ENCODE data around the gene TERT. TPM values are rescaled to one million over a fixed set of nuclear protein-coding genes. Genes with fewer than 3 reads are reported as not detected.

TERT gene
- total and polyA plus RNA-seq, 12 donors = not detected

DNA sequence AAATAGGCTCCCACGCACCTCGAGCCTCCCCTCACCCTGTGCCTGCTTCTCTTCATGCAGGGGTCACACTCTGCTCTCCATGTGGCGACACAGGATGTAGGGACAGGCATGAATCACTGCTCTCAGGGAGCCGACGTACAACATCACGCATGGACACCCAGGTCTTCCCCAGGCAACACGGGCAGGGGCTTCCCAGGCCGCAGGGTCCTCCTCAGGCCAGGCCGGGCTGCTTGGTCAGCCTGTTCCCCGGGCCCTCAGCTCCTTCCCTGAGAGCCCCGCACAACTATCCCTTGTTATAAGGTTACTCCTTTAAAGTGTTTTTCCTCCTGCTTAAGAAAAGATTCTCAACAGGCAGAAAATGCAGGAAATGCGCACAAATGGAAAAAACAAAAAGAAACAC lies 68.6 kb downstream of the TERT start:
- no peaks in the 10 kb centered on the region for H3K9me3 ChIP-seq
- DNase-seq = no peak
- 71 to 76% methylated on average over 12 of the region's 12 CpGs for WGBS, 2 donors
- no peak overlapping the region for H3K4me3 ChIP-seq
- intact Hi-C loops (cut with DNase I) = no loop called here
- TF ChIP-seq, protein P1, sequence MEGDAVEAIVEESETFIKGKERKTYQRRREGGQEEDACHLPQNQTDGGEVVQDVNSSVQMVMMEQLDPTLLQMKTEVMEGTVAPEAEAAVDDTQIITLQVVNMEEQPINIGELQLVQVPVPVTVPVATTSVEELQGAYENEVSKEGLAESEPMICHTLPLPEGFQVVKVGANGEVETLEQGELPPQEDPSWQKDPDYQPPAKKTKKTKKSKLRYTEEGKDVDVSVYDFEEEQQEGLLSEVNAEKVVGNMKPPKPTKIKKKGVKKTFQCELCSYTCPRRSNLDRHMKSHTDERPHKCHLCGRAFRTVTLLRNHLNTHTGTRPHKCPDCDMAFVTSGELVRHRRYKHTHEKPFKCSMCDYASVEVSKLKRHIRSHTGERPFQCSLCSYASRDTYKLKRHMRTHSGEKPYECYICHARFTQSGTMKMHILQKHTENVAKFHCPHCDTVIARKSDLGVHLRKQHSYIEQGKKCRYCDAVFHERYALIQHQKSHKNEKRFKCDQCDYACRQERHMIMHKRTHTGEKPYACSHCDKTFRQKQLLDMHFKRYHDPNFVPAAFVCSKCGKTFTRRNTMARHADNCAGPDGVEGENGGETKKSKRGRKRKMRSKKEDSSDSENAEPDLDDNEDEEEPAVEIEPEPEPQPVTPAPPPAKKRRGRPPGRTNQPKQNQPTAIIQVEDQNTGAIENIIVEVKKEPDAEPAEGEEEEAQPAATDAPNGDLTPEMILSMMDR (IDR thresholded peaks at IDR 0.05) = no peak
- no peaks in the 10 kb centered on the region for H3K36me3 ChIP-seq
- peaks cover 0 to 17% (median 3%) of the 10 kb centered on the region in 7 donors for H3K27me3 ChIP-seq
- no peaks in the 10 kb centered on the region for H3K4me1 ChIP-seq
- no peak overlapping the region for H3K27ac ChIP-seq
- no peak for ATAC-seq

DNA sequence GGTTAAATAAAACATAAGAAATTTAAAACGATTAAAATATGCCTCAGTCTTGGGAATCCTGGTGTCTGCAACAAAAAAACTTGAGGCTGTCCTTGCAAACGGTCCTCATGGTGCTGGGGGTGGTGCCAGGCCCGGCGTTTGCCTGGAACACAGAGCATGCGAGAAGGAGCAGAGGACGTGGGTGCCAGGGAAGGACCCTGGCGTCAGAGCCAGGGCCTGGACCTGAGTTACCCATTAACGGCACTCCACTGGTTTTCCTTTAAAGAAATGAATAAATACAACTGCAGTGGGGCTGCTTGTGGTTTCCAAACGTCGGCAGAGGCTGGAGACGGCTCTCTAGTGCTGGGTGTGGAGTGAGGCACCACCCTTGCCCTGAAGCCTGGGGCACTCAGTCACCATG lies 69.8 kb downstream of the TERT start, which contains the start of gene SLC6A18:
TSS of gene SLC6A18 (plus strand) at position 301 of the 400 bp plus-strand sequence. CDS start at position 398, 97 bp downstream.
- DNase-seq (no peak), ATAC-seq (no peak)
- no peak within 1 kb of the TSS for H3K27ac ChIP-seq
- H3K9me3 ChIP-seq = no peaks in the 10 kb centered on the region
- TF ChIP-seq, protein P1 (IDR thresholded peaks at IDR 0.05) = no peak
- peaks cover 0 to 10% (median 0%) of the 10 kb centered on the region in 7 donors for H3K27me3 ChIP-seq
- H3K4me3 ChIP-seq = no peak within 1 kb of the TSS
- no peaks in the 10 kb centered on the region for H3K4me1 ChIP-seq
- intact Hi-C loops (cut with DNase I) = no loop called here
- 73% methylated on average over 11 of the region's 11 CpGs for WGBS, 2 donors
- no peaks in the 10 kb centered on the region for H3K36me3 ChIP-seq

DNA sequence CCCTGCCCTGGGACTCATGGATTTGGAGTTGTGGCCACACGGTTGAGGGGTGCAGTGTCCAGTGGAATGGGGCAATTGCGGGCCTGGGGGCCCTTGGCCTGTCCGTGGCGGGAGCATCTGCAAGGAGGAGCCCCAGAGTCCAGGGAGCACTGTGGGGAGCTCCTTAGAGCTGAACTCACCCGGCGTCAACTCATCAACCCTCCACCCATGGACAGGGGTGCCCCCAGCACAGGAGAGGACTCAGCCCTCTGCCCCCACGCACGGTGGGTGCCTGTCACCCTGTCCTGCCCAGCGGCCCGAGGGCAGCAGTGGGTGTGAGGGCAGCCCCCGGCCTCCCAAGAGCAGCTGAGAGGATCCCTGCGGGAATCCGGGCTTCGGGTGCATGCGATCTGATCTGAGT lies 70.2 kb downstream of the TERT start:
- 83 to 86% methylated on average over 15 of the region's 15 CpGs for WGBS, 2 donors
- peaks cover 0 to 9% (median 0%) of the 10 kb centered on the region in 7 donors for H3K27me3 ChIP-seq
- TF ChIP-seq, protein P1 (IDR thresholded peaks at IDR 0.05) = no peak

DNA sequence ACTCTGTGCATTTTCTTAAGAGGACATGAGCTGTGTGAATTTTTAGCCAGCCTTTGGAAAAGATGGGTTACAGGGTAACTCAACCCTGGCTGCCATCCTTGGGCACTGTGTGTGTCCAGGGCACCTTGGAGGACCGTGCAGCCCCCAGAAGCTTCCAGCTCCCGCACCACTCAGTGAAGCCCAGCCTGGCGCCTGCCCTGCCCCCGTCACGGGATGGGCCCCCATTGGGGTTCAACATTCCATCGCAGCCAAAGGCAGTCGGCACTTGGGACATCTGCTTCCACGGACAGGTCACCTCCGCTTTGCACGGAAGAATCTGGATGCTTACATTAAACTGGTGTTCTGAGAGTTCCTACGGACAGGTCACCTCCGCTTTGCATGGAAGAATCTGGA lies 71.6 kb downstream of the TERT start:
- intact Hi-C loops (cut with DNase I) = no loop called here
- TF ChIP-seq, protein P1 (IDR thresholded peaks at IDR 0.05) = no peak
- Histone ChIP-seq H3K4me1 (no peaks in the 10 kb centered on the region), H3K9me3 (no peaks in the 10 kb centered on the region), H3K36me3 (no peaks in the 10 kb centered on the region), H3K27ac (no peak overlapping the region), H3K4me3 (no peak overlapping the region), H3K27me3 (peaks cover 0 to 10% (median 0%) of the 10 kb centered on the region in 7 donors)
- ATAC-seq (no peak), DNase-seq (no peak)
- WGBS, 2 donors = 84 to 86% methylated on average over 12 of the region's 12 CpGs

More for the DNA sequence above, 70.2 kb downstream of the TERT start:
- DNase-seq (no peak), ATAC-seq (no peak)
- H3K36me3 ChIP-seq = no peaks in the 10 kb centered on the region
- H3K9me3 ChIP-seq = no peaks in the 10 kb centered on the region
- H3K4me3 ChIP-seq = no peak overlapping the region
- intact Hi-C loops (cut with DNase I) = no loop called here
- H3K27ac ChIP-seq = no peak overlapping the region
- H3K4me1 ChIP-seq = no peaks in the 10 kb centered on the region

All from heart right ventricle (tissue), 16 donors.